NAMALWA (cell line): ENCODE measurements around the gene MTMR8.

Source experiments
- DNase-seq: peaks from one replicate; pipeline ENCODE4 v3.0.0-alpha.2; 2015; ENCODE audit warnings: low spot score

The MTMR8 gene

GRCh38 chrX:64306712-64307111 is 88.5 kb downstream of the MTMR8 start:
- no peak for DNase-seq

GRCh38 chrX:64291123-64291522 is 104.1 kb downstream of the MTMR8 start:
- DNase-seq: no peak

- DNase-seq: no peak
Observed at GRCh38 chrX:64265265-64265664, 130.0 kb downstream of the MTMR8 start.

- no peak for DNase-seq
Observed at GRCh38 chrX:64230123-64230970, 164.9 kb downstream of the MTMR8 start, which contains the start of gene ASB12. TSS of gene ASB12 (minus strand) at chrX:64230607. CDS start at chrX:64225650, 4,957 bp downstream.

GRCh38 chrX:64229154-64229553 is 166.1 kb downstream of the MTMR8 start:
- DNase-seq: no peak
